Karpas-422 (cell line): ENCODE data around the gene LPAR1. TPM values are rescaled to one million over a fixed set of nuclear protein-coding genes. Genes with fewer than 3 reads are reported as not detected.

Source experiments
- DNase-seq: peaks from one replicate; pipeline ENCODE4 v3.0.0-alpha.2; 2015
- H2AFZ ChIP-seq: fragments of 200-600 bp; sonication (generic); 2 replicates; pipeline ENCODE4 v1.6.1; 2014; ENCODE audit warnings: antibody characterized with exemption, low read length, mixed read lengths
- H3K27ac ChIP-seq: fragments of 200-600 bp; sonication (generic); 2 replicates; pipeline ENCODE4 v1.5.1; 2014; ENCODE audit warnings: mild to moderate bottlenecking, low read length, moderate library complexity
- H3K27me3 ChIP-seq: fragments of 200-600 bp; sonication (generic); 2 replicates; pipeline ENCODE4 v1.6.1; 2014; ENCODE audit warnings: low read length, mixed read lengths
- H3K36me3 ChIP-seq: fragments of 200-600 bp; sonication (generic); 2 replicates; pipeline ENCODE4 v1.6.1; 2014; ENCODE audit warnings: low read length, mixed read lengths; ENCODE audit not compliant: insufficient read depth
- H3K4me1 ChIP-seq: fragments of 200-600 bp; sonication (generic); 2 replicates; pipeline ENCODE4 v1.6.1; 2014; ENCODE audit warnings: mild to moderate bottlenecking, low read length, mixed read lengths
- H3K4me2 ChIP-seq: fragments of 200-600 bp; sonication (generic); 2 replicates; pipeline ENCODE4 v1.6.1; 2014; ENCODE audit warnings: low read length, low read depth, mild to moderate bottlenecking; ENCODE audit not compliant: poor library complexity, severe bottlenecking
- H3K4me3 ChIP-seq: fragments of 200-600 bp; sonication (generic); 2 replicates; pipeline ENCODE4 v1.5.1; 2014; ENCODE audit warnings: mild to moderate bottlenecking, antibody characterized with exemption, low read length, mixed read lengths
- H3K79me2 ChIP-seq: fragments of 200-600 bp; sonication (generic); 2 replicates; pipeline ENCODE4 v1.6.1; 2014; ENCODE audit warnings: mild to moderate bottlenecking, low read length, mixed read lengths
- H3K9ac ChIP-seq: fragments of 200-600 bp; sonication (generic); 2 replicates; pipeline ENCODE4 v1.6.0; 2014; ENCODE audit warnings: low read length
- H3K9me2 ChIP-seq: fragments of 200-600 bp; sonication (generic), shearing (Covaris generic); replicated peaks from 2 replicates; pipeline ENCODE4 v1.6.0; 2014; ENCODE audit warnings: mild to moderate bottlenecking, low read length, moderate library complexity; ENCODE audit not compliant: insufficient read depth
- H3K9me3 ChIP-seq: fragments of 300-700, 200-600 bp; sonication (generic); 2 replicates; pipeline ENCODE4 v1.6.1; 2014; ENCODE audit warnings: low read length, mixed read lengths
- H4K20me1 ChIP-seq: fragments of 200-600 bp; sonication (generic); 2 replicates; pipeline ENCODE4 v1.6.1; 2014; ENCODE audit warnings: mild to moderate bottlenecking, antibody characterized with exemption, low read length, low read depth; ENCODE audit not compliant: insufficient read depth
- total RNA-seq: library from RNA; depleted of rRNA; stranded (reverse); fragments of >200 nt; shearing (Covaris generic); gene quantifications from 2 replicates; pipeline ENCODE4 v1.2.3, GENCODE V29; 2014; ENCODE audit warnings: low replicate concordance

Gene LPAR1
- total RNA-seq, 1 experiment from 2014 or later: not detected

DNA sequence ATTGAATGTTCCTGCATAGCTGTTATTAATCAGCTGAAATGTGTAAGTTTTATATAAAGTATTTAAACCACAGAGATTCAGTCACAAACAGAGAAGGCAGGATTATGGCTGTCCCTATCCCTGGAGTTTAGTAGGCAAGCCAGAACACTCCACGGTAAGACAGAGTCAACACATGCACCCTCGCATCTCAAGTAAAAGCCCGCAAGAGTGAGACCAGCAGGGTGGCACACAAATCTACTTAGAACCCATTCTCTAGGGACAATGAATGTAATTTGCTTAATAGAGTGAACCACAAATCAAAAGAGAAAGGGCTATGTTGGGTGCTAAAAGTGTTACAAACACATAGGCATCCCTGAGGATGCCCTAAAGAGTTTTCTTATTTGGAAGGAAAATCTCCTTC is 35.1 kb downstream of the LPAR1 start:
- H4K20me1 ChIP-seq: no peaks in the 10 kb centered on the region
- H3K36me3 ChIP-seq: no peaks in the 10 kb centered on the region

GRCh38 chr9:111001526-111001925 is 36.7 kb downstream of the LPAR1 start:
- H4K20me1 ChIP-seq: no peaks in the 10 kb centered on the region
- no peaks in the 10 kb centered on the region for H3K9me2 ChIP-seq
- DNase-seq: no peak
- H3K79me2 ChIP-seq: no peaks in the 10 kb centered on the region
- H3K27me3 ChIP-seq: no peaks in the 10 kb centered on the region
- no peaks in the 10 kb centered on the region for H3K4me1 ChIP-seq
- no peaks in the 10 kb centered on the region for H3K9me3 ChIP-seq
- H3K9ac ChIP-seq: no peak overlapping the region
- no peak overlapping the region for H3K4me2 ChIP-seq
- no peak overlapping the region for H3K4me3 ChIP-seq
- no peak overlapping the region for H3K27ac ChIP-seq
- no peaks in the 10 kb centered on the region for H3K36me3 ChIP-seq
- no peak overlapping the region for H2AFZ ChIP-seq

More for the DNA sequence above, 35.1 kb downstream of the LPAR1 start:
- no peak overlapping the region for H3K4me3 ChIP-seq
- no peaks in the 10 kb centered on the region for H3K79me2 ChIP-seq
- H2AFZ ChIP-seq: no peak overlapping the region
- H3K9me3 ChIP-seq: no peaks in the 10 kb centered on the region
- H3K4me1 ChIP-seq: no peaks in the 10 kb centered on the region
- no peak for DNase-seq
- no peaks in the 10 kb centered on the region for H3K9me2 ChIP-seq
- H3K4me2 ChIP-seq: no peak overlapping the region
- no peak overlapping the region for H3K27ac ChIP-seq
- H3K9ac ChIP-seq: no peak overlapping the region
- no peaks in the 10 kb centered on the region for H3K27me3 ChIP-seq

- Histone ChIP-seq H3K4me3 (no peak overlapping the region), H3K27ac (no peak overlapping the region), H3K79me2 (no peaks in the 10 kb centered on the region), H3K9me3 (no peaks in the 10 kb centered on the region), H3K36me3 (no peaks in the 10 kb centered on the region), H4K20me1 (no peaks in the 10 kb centered on the region), H3K4me1 (no peaks in the 10 kb centered on the region), H3K4me2 (no peak overlapping the region), H3K27me3 (no peaks in the 10 kb centered on the region), H2AFZ (no peak overlapping the region), H3K9ac (no peak overlapping the region), H3K9me2 (no peaks in the 10 kb centered on the region)
- DNase-seq: no peak
Measured at GRCh38 chr9:111000202-111000601, 38.1 kb downstream of the LPAR1 start.

GRCh38 chr9:110999379-110999778 is 38.9 kb downstream of the LPAR1 start:
- Histone ChIP-seq H3K36me3 (no peaks in the 10 kb centered on the region), H2AFZ (no peak overlapping the region), H3K9ac (no peak overlapping the region), H3K4me2 (no peak overlapping the region), H3K79me2 (no peaks in the 10 kb centered on the region), H3K9me3 (no peaks in the 10 kb centered on the region), H3K27ac (no peak overlapping the region), H4K20me1 (no peaks in the 10 kb centered on the region), H3K4me3 (no peak overlapping the region), H3K4me1 (no peaks in the 10 kb centered on the region), H3K27me3 (no peaks in the 10 kb centered on the region), H3K9me2 (no peaks in the 10 kb centered on the region)
- DNase-seq: no peak

DNA sequence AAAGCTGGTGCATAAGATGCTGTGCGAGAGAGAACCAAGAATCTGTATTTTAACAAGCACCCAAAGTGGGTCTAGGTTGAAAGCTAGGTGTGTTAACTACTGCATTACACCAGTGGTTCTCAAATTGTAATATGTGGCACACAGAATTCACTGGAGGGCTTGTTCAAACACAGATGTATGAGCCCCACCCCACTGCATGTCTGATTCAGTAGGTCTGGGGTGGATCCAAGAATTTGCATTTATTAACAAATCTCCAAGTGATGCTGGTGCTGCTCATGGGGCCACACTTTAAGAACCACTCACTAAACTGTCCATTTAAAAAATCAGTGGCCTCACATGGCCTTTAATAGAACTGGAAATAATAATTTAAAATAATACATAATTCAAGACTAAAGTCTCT is 40.4 kb downstream of the LPAR1 start:
- no peaks in the 10 kb centered on the region for H3K9me2 ChIP-seq
- no peaks in the 10 kb centered on the region for H3K36me3 ChIP-seq
- no peak overlapping the region for H3K9ac ChIP-seq
- no peak for DNase-seq
- H3K79me2 ChIP-seq: no peaks in the 10 kb centered on the region
- H3K27me3 ChIP-seq: no peaks in the 10 kb centered on the region
- no peaks in the 10 kb centered on the region for H3K4me1 ChIP-seq
- no peaks in the 10 kb centered on the region for H4K20me1 ChIP-seq
- no peak overlapping the region for H3K4me2 ChIP-seq
- H3K9me3 ChIP-seq: no peaks in the 10 kb centered on the region
- H3K4me3 ChIP-seq: no peak overlapping the region
- H3K27ac ChIP-seq: no peak overlapping the region
- no peak overlapping the region for H2AFZ ChIP-seq

DNA sequence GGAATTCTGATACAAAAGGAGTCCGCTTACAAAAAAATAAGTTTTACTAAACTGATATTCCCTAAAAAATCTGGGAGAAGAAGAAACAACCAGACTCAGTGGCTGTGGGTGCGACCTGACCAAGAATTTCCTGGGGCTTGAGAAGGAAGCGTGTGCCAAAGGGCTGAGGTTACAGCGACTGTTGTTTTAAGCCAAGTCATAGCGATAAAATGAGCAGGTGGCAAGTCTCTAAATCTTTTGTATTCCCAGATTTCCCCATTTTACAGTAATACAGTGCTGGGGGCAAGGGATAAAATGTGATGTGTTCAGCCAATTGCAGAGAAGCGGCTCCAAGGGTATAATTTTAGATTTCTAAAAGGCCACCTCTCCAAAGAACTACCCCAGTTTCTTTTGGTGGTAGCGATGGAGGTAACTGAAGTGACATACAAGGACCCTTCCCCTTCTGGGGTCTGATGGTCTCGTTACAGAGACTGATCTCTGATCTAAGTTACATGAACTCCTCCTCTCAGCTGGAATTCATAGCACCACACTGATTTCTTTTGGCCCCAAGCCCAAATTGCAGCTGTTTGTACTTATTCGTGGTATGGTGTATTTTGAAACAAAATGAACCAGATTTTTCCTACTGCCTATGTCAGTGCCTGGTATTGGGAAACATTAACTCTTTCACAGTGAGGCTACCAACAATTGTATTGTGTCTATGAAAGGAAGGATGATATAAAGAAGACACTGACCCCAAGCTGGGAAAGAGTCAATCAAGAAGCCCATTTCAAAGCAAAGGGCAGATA is 41.6 kb downstream of the LPAR1 start:
- Histone ChIP-seq H3K27ac (no peak overlapping the region), H3K9ac (no peak overlapping the region), H3K4me3 (no peak overlapping the region), H3K36me3 (no peaks in the 10 kb centered on the region), H4K20me1 (no peaks in the 10 kb centered on the region), H3K4me2 (no peak overlapping the region), H3K79me2 (no peaks in the 10 kb centered on the region), H3K4me1 (no peaks in the 10 kb centered on the region), H3K27me3 (no peaks in the 10 kb centered on the region), H3K9me3 (no peaks in the 10 kb centered on the region), H2AFZ (no peak overlapping the region), H3K9me2 (no peaks in the 10 kb centered on the region; the same call in 1 of the 2 replicates)
- DNase-seq: no peak

- Histone ChIP-seq H3K9me2 (no peaks in the 10 kb centered on the region; the same call in 1 of the 2 replicates), H3K9ac (no peak overlapping the region), H3K27me3 (no peaks in the 10 kb centered on the region), H3K79me2 (no peaks in the 10 kb centered on the region), H2AFZ (no peak overlapping the region), H3K9me3 (no peaks in the 10 kb centered on the region), H3K4me3 (no peak overlapping the region), H4K20me1 (no peaks in the 10 kb centered on the region), H3K36me3 (no peaks in the 10 kb centered on the region), H3K27ac (no peak overlapping the region), H3K4me1 (no peaks in the 10 kb centered on the region), H3K4me2 (no peak overlapping the region)
- DNase-seq: no peak
Measured at GRCh38 chr9:110995420-110996340, 42.6 kb downstream of the LPAR1 start.

DNA sequence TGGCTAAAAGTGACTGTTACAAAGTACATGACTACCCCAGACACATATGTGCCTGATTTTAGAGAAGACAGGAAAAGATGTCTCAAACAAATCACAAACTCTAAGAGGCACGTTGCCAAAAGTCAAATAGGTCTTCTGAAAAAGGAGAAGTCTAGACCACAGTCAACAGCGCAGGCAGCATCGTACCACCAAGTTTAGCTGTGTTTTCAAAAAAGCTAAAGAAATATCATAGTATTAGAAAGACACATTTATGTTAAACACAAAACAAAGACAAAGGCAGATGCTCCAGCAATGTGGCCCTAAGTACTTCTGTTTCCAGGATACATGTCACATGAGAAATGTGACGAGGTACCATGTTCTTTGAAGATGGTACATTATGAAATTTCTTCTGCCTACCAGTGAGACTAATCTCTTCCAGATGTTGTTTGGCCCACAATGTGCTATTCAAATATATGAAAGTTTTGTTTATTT is 43.5 kb downstream of the LPAR1 start:
- H3K27me3 ChIP-seq: no peaks in the 10 kb centered on the region
- H3K27ac ChIP-seq: no peak overlapping the region
- DNase-seq: no peak
- H3K4me1 ChIP-seq: no peaks in the 10 kb centered on the region
- H3K4me2 ChIP-seq: no peak overlapping the region
- no peak overlapping the region for H2AFZ ChIP-seq
- H4K20me1 ChIP-seq: no peaks in the 10 kb centered on the region
- no peaks in the 10 kb centered on the region; the same call in 1 of the 2 replicates for H3K9me2 ChIP-seq
- H3K36me3 ChIP-seq: no peaks in the 10 kb centered on the region
- no peaks in the 10 kb centered on the region for H3K79me2 ChIP-seq
- H3K4me3 ChIP-seq: no peak overlapping the region
- H3K9ac ChIP-seq: no peak overlapping the region
- no peaks in the 10 kb centered on the region for H3K9me3 ChIP-seq
